DOHH2 (cell line): Measurements from ENCODE around the gene MYLIP.

Experiments used
- EZH2phosphoT487 ChIP-seq: fragments of 200-600 bp; sonication (generic); IDR thresholded peaks from 2 replicates; pipeline ENCODE4 v1.6.1; 2017; ENCODE audit warnings: borderline replicate concordance, mild to moderate bottlenecking, antibody characterized with exemption, low read length, moderate library complexity, mixed read lengths
- TF ChIP-seq, protein P1 (sequence below): fragments of 200-600 bp; sonication (generic); IDR thresholded peaks from one replicate; pipeline ENCODE4 v1.5.1; 2014; ENCODE audit warnings: antibody characterized with exemption, mild to moderate bottlenecking, low read depth, low read length; ENCODE audit not compliant: poor library complexity, severe bottlenecking

DNA sequence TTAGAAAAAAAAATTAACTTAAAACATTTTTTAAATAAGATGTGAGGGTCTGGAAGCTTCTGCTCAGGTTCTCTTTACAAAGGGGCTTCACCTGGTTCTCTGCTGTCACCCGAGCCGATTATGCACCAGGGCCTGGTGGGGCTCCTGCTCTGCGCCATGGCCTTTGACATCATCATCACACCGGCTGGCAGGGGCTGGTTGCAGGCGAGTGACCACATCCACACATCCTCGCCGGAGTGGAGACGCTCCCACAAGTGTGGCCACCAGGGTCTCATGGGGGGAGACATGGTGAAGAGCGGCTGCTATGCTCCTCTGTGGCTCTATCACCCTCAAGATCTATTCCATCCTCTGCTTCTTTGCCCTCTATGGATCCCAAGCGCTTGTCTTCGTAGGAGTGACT, 31.9 kb downstream of the MYLIP start:
- TF ChIP-seq, protein P1, sequence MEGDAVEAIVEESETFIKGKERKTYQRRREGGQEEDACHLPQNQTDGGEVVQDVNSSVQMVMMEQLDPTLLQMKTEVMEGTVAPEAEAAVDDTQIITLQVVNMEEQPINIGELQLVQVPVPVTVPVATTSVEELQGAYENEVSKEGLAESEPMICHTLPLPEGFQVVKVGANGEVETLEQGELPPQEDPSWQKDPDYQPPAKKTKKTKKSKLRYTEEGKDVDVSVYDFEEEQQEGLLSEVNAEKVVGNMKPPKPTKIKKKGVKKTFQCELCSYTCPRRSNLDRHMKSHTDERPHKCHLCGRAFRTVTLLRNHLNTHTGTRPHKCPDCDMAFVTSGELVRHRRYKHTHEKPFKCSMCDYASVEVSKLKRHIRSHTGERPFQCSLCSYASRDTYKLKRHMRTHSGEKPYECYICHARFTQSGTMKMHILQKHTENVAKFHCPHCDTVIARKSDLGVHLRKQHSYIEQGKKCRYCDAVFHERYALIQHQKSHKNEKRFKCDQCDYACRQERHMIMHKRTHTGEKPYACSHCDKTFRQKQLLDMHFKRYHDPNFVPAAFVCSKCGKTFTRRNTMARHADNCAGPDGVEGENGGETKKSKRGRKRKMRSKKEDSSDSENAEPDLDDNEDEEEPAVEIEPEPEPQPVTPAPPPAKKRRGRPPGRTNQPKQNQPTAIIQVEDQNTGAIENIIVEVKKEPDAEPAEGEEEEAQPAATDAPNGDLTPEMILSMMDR = no peak
- no peak for TF ChIP-seq EZH2phosphoT487
